ENCODE measurements around the gene TMEM253. TPM values are rescaled to one million over a fixed set of nuclear protein-coding genes. Genes with fewer than 3 reads are reported as not detected.

The TMEM253 gene
- total RNA-seq, 2 experiments from 2014 or later = not detected

DNA sequence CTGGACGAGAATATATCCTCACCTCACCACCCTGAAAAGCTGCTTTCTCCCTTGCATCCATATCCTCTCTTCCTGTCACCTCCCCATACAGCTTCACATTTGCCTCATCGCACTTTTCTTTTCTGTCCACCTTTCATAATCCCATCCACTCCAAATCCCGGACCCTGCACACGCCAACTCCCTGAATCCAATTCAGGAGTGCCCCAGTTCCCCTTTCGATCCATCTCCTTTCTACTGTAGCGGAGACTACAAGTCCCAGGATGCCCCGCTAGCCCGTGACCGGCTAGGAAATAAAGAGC is 2.5 kb downstream of the TMEM253 start:
- POLR2A ChIA-PET = interaction anchor here (0.6 to 3.4 kb wide), 10 partner anchors 10 to 283 kb away, joined by 3 to 52 read pairs (median 11); partner anchors contain the start of gene ARHGEF40
- intact Hi-C loops (cut with DNase I, micrococcal nuclease) = loop anchor here (2.0 to 10.0 kb wide), 4 partner anchors 113 to 409 kb away; partner anchors contain the start of gene HNRNPC (in 1 of the 2)

DNA sequence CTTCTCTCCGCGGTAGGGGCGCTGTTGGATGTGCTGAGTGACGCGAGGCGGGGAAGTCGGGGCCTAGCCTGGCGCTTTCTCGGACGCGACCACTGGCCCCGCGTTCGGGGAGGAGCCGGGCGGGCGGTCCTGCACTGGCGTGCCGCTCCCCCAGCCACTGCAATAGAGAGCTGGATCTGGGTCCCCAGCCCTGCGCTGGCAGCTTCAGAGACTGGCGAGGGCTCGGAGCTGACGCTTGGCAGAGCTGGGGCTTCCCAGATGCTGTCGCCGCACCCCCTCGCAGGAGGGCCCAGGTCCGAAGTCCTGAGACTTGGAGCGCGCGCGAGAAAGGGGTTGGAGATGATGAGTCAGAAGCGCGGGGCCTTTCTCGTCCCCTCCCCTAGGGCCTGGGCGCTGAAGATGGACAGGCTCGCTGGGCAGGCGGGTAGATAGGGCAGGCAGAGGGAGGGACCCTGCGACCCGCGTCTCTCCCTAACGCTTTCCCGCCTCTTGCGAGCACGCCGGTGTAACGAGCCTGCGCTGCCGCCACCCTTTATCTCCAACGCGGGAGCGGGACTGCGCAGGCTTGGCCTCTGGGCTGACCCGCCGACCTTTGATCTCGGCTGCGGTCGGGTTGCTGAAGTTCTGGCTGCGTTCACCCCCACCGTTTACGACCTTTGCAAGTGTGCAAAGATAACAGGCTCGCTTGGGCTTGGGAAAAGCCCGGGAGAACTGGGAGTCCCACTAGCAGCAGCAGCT is 3.0 kb downstream of the TMEM253 start:
- intact Hi-C loops (cut with DNase I, micrococcal nuclease) = loop anchor here (1.0 to 10.0 kb wide), 8 partner anchors 12 to 409 kb away; partner anchors contain the start of gene HNRNPC (in 1 of the 2)

More for the DNA sequence above, 2.5 kb downstream of the TMEM253 start:
- H3K36me3 ChIP-seq (ENCODE audit: insufficient read depth, low read length) = no peaks in the 10 kb centered on the region
- CTCF ChIA-PET = interaction anchor here (0.7 to 6.8 kb wide), 16 partner anchors 9 to 143 kb away, joined by 3 to 116 read pairs (median 9); partner anchors contain the start of genes ARHGEF40 and NDRG2
- Mint-ChIP-seq H3K4me1 (ENCODE audit: low read depth) (peaks cover 42% of the 10 kb centered on the region), H3K27me3 (no peaks in the 10 kb centered on the region), H3K27ac (peak overlapping the region; percentile 85), H3K9me3 (no peaks in the 10 kb centered on the region), H3K4me3 (peak overlapping the region; percentile 86), H3K36me3 (ENCODE audit: low read depth) (no peaks in the 10 kb centered on the region)
- TF ChIP-seq, protein P1, sequence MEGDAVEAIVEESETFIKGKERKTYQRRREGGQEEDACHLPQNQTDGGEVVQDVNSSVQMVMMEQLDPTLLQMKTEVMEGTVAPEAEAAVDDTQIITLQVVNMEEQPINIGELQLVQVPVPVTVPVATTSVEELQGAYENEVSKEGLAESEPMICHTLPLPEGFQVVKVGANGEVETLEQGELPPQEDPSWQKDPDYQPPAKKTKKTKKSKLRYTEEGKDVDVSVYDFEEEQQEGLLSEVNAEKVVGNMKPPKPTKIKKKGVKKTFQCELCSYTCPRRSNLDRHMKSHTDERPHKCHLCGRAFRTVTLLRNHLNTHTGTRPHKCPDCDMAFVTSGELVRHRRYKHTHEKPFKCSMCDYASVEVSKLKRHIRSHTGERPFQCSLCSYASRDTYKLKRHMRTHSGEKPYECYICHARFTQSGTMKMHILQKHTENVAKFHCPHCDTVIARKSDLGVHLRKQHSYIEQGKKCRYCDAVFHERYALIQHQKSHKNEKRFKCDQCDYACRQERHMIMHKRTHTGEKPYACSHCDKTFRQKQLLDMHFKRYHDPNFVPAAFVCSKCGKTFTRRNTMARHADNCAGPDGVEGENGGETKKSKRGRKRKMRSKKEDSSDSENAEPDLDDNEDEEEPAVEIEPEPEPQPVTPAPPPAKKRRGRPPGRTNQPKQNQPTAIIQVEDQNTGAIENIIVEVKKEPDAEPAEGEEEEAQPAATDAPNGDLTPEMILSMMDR (IDR thresholded peaks at IDR 0.05) = peak; percentile 70
- no peak for DNase-seq
- H3K4me3 ChIP-seq (ENCODE audit: low read length) = peak overlapping the region; percentile 78
- no peaks in the 10 kb centered on the region for H3K27me3 ChIP-seq (ENCODE audit: control insufficient read depth in 1 of 2, insufficient read depth in 2 of 2, low read length in 2 of 2)
- peaks cover 28% of the 10 kb centered on the region for H3K4me1 ChIP-seq (ENCODE audit: insufficient read depth, low read length)
- no peak for ATAC-seq (ENCODE audit: poor library complexity)
- H3K9me3 ChIP-seq (ENCODE audit: control insufficient read depth in 1 of 2, insufficient read depth in 1 of 2, low read length in 2 of 2) = no peaks in the 10 kb centered on the region
- H3K27ac ChIP-seq (ENCODE audit: low read depth in 1 of 2, low read length in 2 of 2) = peak overlapping the region; percentile 97

DNA sequence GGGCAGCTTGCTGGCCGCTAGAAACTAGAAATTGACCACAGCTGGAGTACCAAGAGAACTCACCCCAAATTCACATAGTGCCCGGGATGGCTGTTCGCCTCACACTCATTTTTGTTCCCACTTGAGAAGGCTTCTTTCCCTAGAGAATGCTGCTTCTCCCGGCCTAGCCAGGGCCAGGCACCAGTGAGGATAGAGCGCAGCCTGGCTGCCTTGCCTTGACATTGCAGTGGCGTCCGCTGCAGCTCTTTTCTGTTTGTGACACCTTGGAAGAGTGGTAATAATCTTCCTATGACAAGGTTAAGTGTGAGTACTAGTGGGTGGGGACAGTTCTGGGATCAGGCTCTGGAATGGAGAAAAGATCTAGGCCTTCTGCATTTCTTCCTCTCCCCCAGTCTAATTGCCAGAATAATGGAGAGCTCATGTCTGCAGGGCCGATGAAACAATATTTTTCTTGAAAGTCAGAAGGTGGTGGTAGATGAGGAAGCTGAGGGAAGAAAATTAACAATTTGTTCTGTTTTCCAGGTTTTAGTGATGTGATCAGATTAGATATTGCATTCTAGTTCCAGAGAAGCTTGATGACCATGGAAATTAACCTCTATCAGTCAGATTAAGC is 3.7 kb downstream of the TMEM253 start:
- Mint-ChIP-seq H3K36me3 (ENCODE audit: low read depth) (no peaks in the 10 kb centered on the region), H3K4me3 (peak overlapping the region; percentile 86), H3K9me3 (no peaks in the 10 kb centered on the region), H3K4me1 (ENCODE audit: low read depth) (peaks cover 32% of the 10 kb centered on the region), H3K27me3 (no peaks in the 10 kb centered on the region), H3K27ac (peak overlapping the region; percentile 85)
- ChIA-PET POLR2A (interaction anchor here (1.2 to 3.4 kb wide), 9 partner anchors 11 to 133 kb away, joined by 3 to 52 read pairs (median 15); partner anchors contain the start of gene ARHGEF40), CTCF (interaction anchor here (0.7 to 6.8 kb wide), 24 partner anchors 8 to 413 kb away, joined by 3 to 116 read pairs (median 6); partner anchors contain the start of genes ARHGEF40 and NDRG2)
- Histone ChIP-seq H3K4me3 (ENCODE audit: low read length) (peak overlapping the region; percentile 78), H3K27ac (ENCODE audit: low read depth in 1 of 2, low read length in 2 of 2) (peak overlapping the region; percentile 97), H3K9me3 (ENCODE audit: control insufficient read depth in 1 of 2, insufficient read depth in 1 of 2, low read length in 2 of 2) (no peaks in the 10 kb centered on the region), H3K27me3 (ENCODE audit: control insufficient read depth in 1 of 2, insufficient read depth in 2 of 2, low read length in 2 of 2) (no peaks in the 10 kb centered on the region), H3K4me1 (ENCODE audit: insufficient read depth, low read length) (peaks cover 18% of the 10 kb centered on the region), H3K36me3 (ENCODE audit: insufficient read depth, low read length) (no peaks in the 10 kb centered on the region)
- intact Hi-C loops (cut with DNase I, micrococcal nuclease) = loop anchor here (1.0 to 10.0 kb wide), 7 partner anchors 12 to 410 kb away; partner anchors contain the start of gene HNRNPC (in 1 of the 2)
- TF ChIP-seq, protein P1 (IDR thresholded peaks at IDR 0.05) = peak; percentile 98
- DNase-seq (peak; percentile 45 to 83 (median 59)), ATAC-seq (ENCODE audit: poor library complexity) (peak; percentile 55)

More for the DNA sequence above, 3.0 kb downstream of the TMEM253 start:
- Histone ChIP-seq H3K27ac (ENCODE audit: low read depth in 1 of 2, low read length in 2 of 2) (peak overlapping the region; percentile 97), H3K4me1 (ENCODE audit: insufficient read depth, low read length) (peaks cover 24% of the 10 kb centered on the region), H3K9me3 (ENCODE audit: control insufficient read depth in 1 of 2, insufficient read depth in 1 of 2, low read length in 2 of 2) (no peaks in the 10 kb centered on the region), H3K36me3 (ENCODE audit: insufficient read depth, low read length) (no peaks in the 10 kb centered on the region), H3K27me3 (ENCODE audit: control insufficient read depth in 1 of 2, insufficient read depth in 2 of 2, low read length in 2 of 2) (no peaks in the 10 kb centered on the region), H3K4me3 (ENCODE audit: low read length) (peak overlapping the region; percentile 78)
- no peaks in the 10 kb centered on the region for H3K27me3 Mint-ChIP-seq
- H3K9me3 Mint-ChIP-seq = no peaks in the 10 kb centered on the region
- DNase-seq (peak; percentile 89 to 96 (median 92)), ATAC-seq (ENCODE audit: poor library complexity) (peak; percentile 82)
- H3K36me3 Mint-ChIP-seq (ENCODE audit: low read depth) = no peaks in the 10 kb centered on the region
- peak overlapping the region; percentile 85 for H3K27ac Mint-ChIP-seq
- H3K4me1 Mint-ChIP-seq (ENCODE audit: low read depth) = peaks cover 38% of the 10 kb centered on the region
- H3K4me3 Mint-ChIP-seq = peak overlapping the region; percentile 86
- ChIA-PET POLR2A (interaction anchor here (0.6 to 3.4 kb wide), 10 partner anchors 10 to 284 kb away, joined by 3 to 52 read pairs (median 11); partner anchors contain the start of gene ARHGEF40), CTCF (interaction anchor here (0.9 to 6.8 kb wide), 19 partner anchors 8 to 412 kb away, joined by 3 to 116 read pairs (median 6); partner anchors contain the start of genes ARHGEF40 and NDRG2)
- TF ChIP-seq, protein P1 (IDR thresholded peaks at IDR 0.05) = no peak
